Panc1 (cell line): ENCODE data around the gene SRGAP2C. TPM values are rescaled to one million over a fixed set of nuclear protein-coding genes. Genes with fewer than 3 reads are reported as not detected.
"Not testable (repeated sequence)": the region's sequence is repeated elsewhere in the genome, so short reads cannot be mapped to it uniquely, and the experiment has no call there.

ENCODE experiments used
- ATAC-seq: fragments of 200-7000 bp; cut with Tn5 transposase; 2 replicates; pipeline ENCODE4 v1.9.1; 2020; ENCODE audit warnings: mild to moderate bottlenecking, moderate library complexity
- BruUV-seq: library from RNA; stranded (reverse); fragments of 400-500 nt; replicated peaks from 2 replicates; lab custom pipeline; 2021; lab: Mats Ljungman, UMichigan
- CTCF ChIA-PET: fragments of 300-600 bp; sonication (Branson Sonifier 250); formaldehyde crosslinking; loops from one replicate; lab custom pipeline; 2022; ENCODE audit warnings: antibody characterized with exemption; lab: Charles Lee
- POLR2A ChIA-PET: fragments of 300-600 bp; sonication (Branson Sonifier 250); formaldehyde crosslinking; loops from one replicate; lab custom pipeline; 2022; ENCODE audit warnings: antibody characterized with exemption; lab: Charles Lee
- DNase-seq: peaks from one replicate; pipeline ENCODE4 v3.0.0-alpha.2; 2010; ENCODE audit warnings: low read depth, low spot score
- H3K27ac ChIP-seq: 2 replicates; pipeline ENCODE4 v1.5.1; 2011; ENCODE audit warnings: mild to moderate bottlenecking, low read length, inconsistent platforms
- H3K27me3 ChIP-seq: fragments of 200-500 bp; sonication (Bioruptor generic); 2 replicates; pipeline ENCODE4 v1.6.0; 2014; ENCODE audit warnings: low read length, inconsistent platforms; ENCODE audit not compliant: control insufficient read depth, insufficient read depth
- H3K36me3 ChIP-seq: fragments of 200-500 bp; sonication (Bioruptor generic); 2 replicates; pipeline ENCODE4 v1.5.1; 2014; ENCODE audit warnings: inconsistent platforms, mild to moderate bottlenecking, low read length, moderate library complexity; ENCODE audit not compliant: control insufficient read depth, insufficient read depth
- H3K4me1 ChIP-seq: 2 replicates; pipeline ENCODE4 v1.5.1; 2011; ENCODE audit warnings: inconsistent platforms, mild to moderate bottlenecking, low read length, moderate library complexity; ENCODE audit not compliant: control insufficient read depth, insufficient read depth
- H3K4me3 ChIP-seq, 2 experiments: 2 replicates each; pipeline ENCODE4 v1.5.1; 2011 to 2012; ENCODE audit warnings: low read depth in 2 of 2, low read length in 2 of 2, mild to moderate bottlenecking in 2 of 2, inconsistent platforms in 1 of 2, moderate library complexity in 1 of 2
- H3K9me3 ChIP-seq: fragments of 200-500 bp; sonication (Bioruptor generic); 2 replicates; pipeline ENCODE4 v1.5.1; 2014; ENCODE audit warnings: low read depth, mild to moderate bottlenecking, inconsistent platforms, low read length, moderate library complexity; ENCODE audit not compliant: control insufficient read depth, insufficient read depth
- CTCF ChIP-seq: fragments of 450-650 bp; IDR thresholded peaks from 2 replicates; pipeline ENCODE4 v1.5.1; 2017; ENCODE audit warnings: mild to moderate bottlenecking
- POLR2AphosphoS5 ChIP-seq: IDR thresholded peaks from 2 replicates; pipeline ENCODE4 v1.6.1; 2012; ENCODE audit warnings: mild to moderate bottlenecking, low read depth, low read length, moderate library complexity
- REST ChIP-seq, 2 experiments: IDR thresholded peaks; 2 replicates each; pipeline ENCODE4 v1.6.1; 2011 to 2012; ENCODE audit warnings: low read depth in 2 of 2, control low read depth in 1 of 2, low read length in 1 of 2, mild to moderate bottlenecking in 1 of 2, moderate library complexity in 1 of 2; ENCODE audit not compliant: insufficient read depth in 1 of 2
- SIN3A ChIP-seq: IDR thresholded peaks from 2 replicates; pipeline ENCODE4 v1.6.1; 2012; ENCODE audit warnings: low read depth, mild to moderate bottlenecking, low read length, moderate library complexity, borderline replicate concordance; ENCODE audit not compliant: insufficient read depth
- TCF7L2 ChIP-seq: IDR thresholded peaks from 2 replicates; pipeline ENCODE4 v1.6.1; 2011; ENCODE audit warnings: mild to moderate bottlenecking, low read depth, low read length, inconsistent platforms
- in situ Hi-C: cut with HindIII; loops from 2 replicates; pipeline ENCODE4 v1.10.0; 2016; ENCODE audit warnings: low sequenced_read_pairs, low pct_unique_long_range_greater_than_20kb
- intact Hi-C: fragments of 100-400 bp; cut with micrococcal nuclease; formaldehyde crosslinking; loops from one replicate; pipeline ENCODE4 v1.10.0; 2022; ENCODE audit not compliant: unreplicated experiment
- total RNA-seq: library from RNA; stranded (reverse); gene quantifications from one replicate; pipeline ENCODE4 v1.2.1, GENCODE V29; 2021; ENCODE audit not compliant: unreplicated experiment

SRGAP2C gene
- total RNA-seq, 1 experiment from 2014 or later, result 50.5 TPM

- intact Hi-C loops (no loop called here), in situ Hi-C loops (no loop called here)
- H3K4me1 ChIP-seq, result no peaks in the 10 kb centered on the region; the same call in 1 of the 2 replicates
- H3K27ac ChIP-seq, result no peak overlapping the region
- BruUV-seq, result no TSS peak
- H3K4me3 ChIP-seq, result no peak overlapping the region
- ChIA-PET POLR2A (no interaction called here), CTCF (no interaction called here)
- H3K9me3 ChIP-seq, result no peaks in the 10 kb centered on the region
- H3K27me3 ChIP-seq, result no peaks in the 10 kb centered on the region; the same call in 1 of the 2 replicates
- no peaks in the 10 kb centered on the region for H3K36me3 ChIP-seq
- ATAC-seq, result no peak
- TF ChIP-seq REST (IDR thresholded peaks at IDR 0.05; ENCODE audit: insufficient read depth in 1 of 2, low read depth in 2 of 2, low read length in 1 of 2) (no peak), TCF7L2 (no peak)
- DNase-seq, result no peak
Measured at GRCh38 chr1:121417325-121417923, 232.6 kb downstream of the SRGAP2C start.

- ChIA-PET CTCF (no interaction called here), POLR2A (no interaction called here)
- TF ChIP-seq CTCF, result no peak
- TF ChIP-seq REST (IDR thresholded peaks at IDR 0.05; ENCODE audit: insufficient read depth in 1 of 2, low read depth in 2 of 2, low read length in 1 of 2), result no peak
- TF ChIP-seq POLR2AphosphoS5, result no peak
- TF ChIP-seq TCF7L2, result no peak
- no peak for TF ChIP-seq SIN3A
- Histone ChIP-seq H3K36me3 (no peaks in the 10 kb centered on the region), H3K9me3 (no peaks in the 10 kb centered on the region), H3K27me3 (no peaks in the 10 kb centered on the region; the same call in 1 of the 2 replicates), H3K4me1 (no peaks in the 10 kb centered on the region; the same call in 1 of the 2 replicates), H3K4me3 (no peak overlapping the region), H3K27ac (no peak overlapping the region)
- ATAC-seq (no peak), DNase-seq (no peak)
- intact Hi-C loops, result no loop called here
- in situ Hi-C loops, result no loop called here
- no TSS peak for BruUV-seq
Measured at GRCh38 chr1:121418369-121419049, 233.7 kb downstream of the SRGAP2C start.

GRCh38 chr1:121419050-121419615 is 234.4 kb downstream of the SRGAP2C start:
- not testable (repeated sequence) for ATAC-seq, BruUV-seq, H3K4me3 ChIP-seq

GRCh38 chr1:121421490-121421889 is 236.7 kb downstream of the SRGAP2C start:
- H3K9me3 ChIP-seq, CTCF ChIA-PET, H3K27me3 ChIP-seq, H3K27ac ChIP-seq, in situ Hi-C loops, H3K4me3 ChIP-seq, H3K36me3 ChIP-seq, intact Hi-C loops, POLR2A ChIA-PET, H3K4me1 ChIP-seq, ATAC-seq, BruUV-seq, DNase-seq: not testable (repeated sequence)

More at GRCh38 chr1:121419050-121419615, 234.4 kb downstream of the SRGAP2C start:
- H3K9me3 ChIP-seq, H3K27ac ChIP-seq, H3K27me3 ChIP-seq, DNase-seq, H3K36me3 ChIP-seq, CTCF ChIA-PET, in situ Hi-C loops, H3K4me1 ChIP-seq, intact Hi-C loops, POLR2A ChIA-PET: not testable (repeated sequence)
